ENCODE results near the gene PPP1R9B.
A peak's percentile ranks its signal among the peaks of the same experiment; 100 is the strongest.

PPP1R9B gene

GRCh38 chr17:50103252-50103651 lies 47.2 kb downstream of the PPP1R9B start:
- no peak for DNase-seq

GRCh38 chr17:50102164-50102991 lies 48.1 kb downstream of the PPP1R9B start:
- no peak for DNase-seq

GRCh38 chr17:50101346-50102163 lies 48.9 kb downstream of the PPP1R9B start:
- DNase-seq, result peak; percentile 59

- DNase-seq, result peak; percentile 53
Measured at GRCh38 chr17:50100921-50101345, 49.5 kb downstream of the PPP1R9B start.

GRCh38 chr17:50100480-50100883 lies 50.0 kb downstream of the PPP1R9B start:
- no peak for DNase-seq

- DNase-seq, result no peak
Measured at GRCh38 chr17:50099003-50099402, 51.5 kb downstream of the PPP1R9B start.

- DNase-seq, result no peak
Measured at GRCh38 chr17:50098583-50098982, 51.9 kb downstream of the PPP1R9B start.

GRCh38 chr17:50097926-50098325 lies 52.6 kb downstream of the PPP1R9B start:
- DNase-seq, result no peak

- no peak for DNase-seq
Measured at GRCh38 chr17:50097455-50097854, 53.0 kb downstream of the PPP1R9B start.

- DNase-seq, result no peak
Measured at GRCh38 chr17:50096758-50097157, 53.7 kb downstream of the PPP1R9B start.

- no peak for DNase-seq
Measured at GRCh38 chr17:50096092-50096491, 54.4 kb downstream of the PPP1R9B start.

- DNase-seq, result no peak
Measured at GRCh38 chr17:50095626-50096037, 54.8 kb downstream of the PPP1R9B start.

- DNase-seq, result peak; percentile 96
Measured at GRCh38 chr17:50094753-50095619, 55.5 kb downstream of the PPP1R9B start, which contains the start of gene PDK2. TSS of gene PDK2 (plus strand) at chr17:50095351. CDS start at chr17:50095436, 85 bp downstream.

GRCh38 chr17:50094243-50094752 lies 56.2 kb downstream of the PPP1R9B start:
- peak; percentile 84 for DNase-seq

GRCh38 chr17:50093807-50094206 lies 56.7 kb downstream of the PPP1R9B start:
- DNase-seq, result no peak

- DNase-seq, result no peak
Measured at GRCh38 chr17:50093246-50093645, 57.2 kb downstream of the PPP1R9B start.

- DNase-seq, result no peak
Measured at GRCh38 chr17:50091918-50092285, 58.6 kb downstream of the PPP1R9B start.

- no peak for DNase-seq
Measured at GRCh38 chr17:50090971-50091917, 59.2 kb downstream of the PPP1R9B start.

GRCh38 chr17:50090071-50090470 lies 60.4 kb downstream of the PPP1R9B start:
- no peak for DNase-seq

GRCh38 chr17:50088952-50089825 lies 61.3 kb downstream of the PPP1R9B start:
- DNase-seq, result no peak

All from fibroblast of skin of right biceps (primary cell).